HepG2 (cell line): ENCODE results near the gene UTS2R. TPM values are rescaled to one million over a fixed set of nuclear protein-coding genes. Genes with fewer than 3 reads are reported as not detected.

Experiments
- HNF1B ChIP-seq: sonication (generic); formaldehyde crosslinking; IDR thresholded peaks from 2 replicates; pipeline ENCODE4 v1.5.1; 2020; ENCODE audit warnings: mild to moderate bottlenecking, moderate library complexity, missing genetic modification reagents
- KDM2A ChIP-seq: sonication (generic); formaldehyde crosslinking; IDR thresholded peaks from 2 replicates; pipeline ENCODE4 v1.4.0; 2020; ENCODE audit warnings: low read depth, missing genetic modification reagents, borderline replicate concordance
- MED1 ChIP-seq: sonication (generic); formaldehyde crosslinking; IDR thresholded peaks from 2 replicates; pipeline ENCODE4 v1.4.0; 2020; ENCODE audit warnings: missing genetic modification reagents
- NR2F6 ChIP-seq, 2 experiments: IDR thresholded peaks; 2 replicates each; pipeline ENCODE4 v1.6.1; 2016; ENCODE audit warnings: antibody characterized with exemption in 1 of 2, mild to moderate bottlenecking in 1 of 2
- NR3C1 ChIP-seq: sonication (generic); formaldehyde crosslinking; IDR thresholded peaks from 2 replicates; pipeline ENCODE4 v1.4.0; 2020; ENCODE audit warnings: missing genetic modification reagents
- PHB2 ChIP-seq: fragments of 450-650 bp; IDR thresholded peaks from 2 replicates; pipeline ENCODE4 v1.6.1; 2018; ENCODE audit not compliant: partially characterized antibody
- POLR2AphosphoS2 ChIP-seq: IDR thresholded peaks from 2 replicates; pipeline ENCODE4 v1.6.1; 2011; ENCODE audit warnings: low read depth, low read length, improper control_type of control experiment
- RXRB ChIP-seq: IDR thresholded peaks from 2 replicates; pipeline ENCODE4 v1.6.1; 2016; ENCODE audit warnings: borderline replicate concordance, missing genetic modification reagents, missing compliant biosample characterization
- SMAD3 ChIP-seq: sonication (generic); formaldehyde crosslinking; IDR thresholded peaks from 2 replicates; pipeline ENCODE4 v1.4.0; 2020; ENCODE audit warnings: missing genetic modification reagents
- TFE3 ChIP-seq: IDR thresholded peaks from 2 replicates; pipeline ENCODE4 v1.6.1; 2016
- ZNF224 ChIP-seq: sonication (generic); formaldehyde crosslinking; IDR thresholded peaks from 2 replicates; pipeline ENCODE4 v1.5.0; 2020; ENCODE audit warnings: mild to moderate bottlenecking, missing genetic modification reagents
- ZNF574 ChIP-seq: sonication (generic); formaldehyde crosslinking; IDR thresholded peaks from 2 replicates; pipeline ENCODE4 v1.4.0; 2020; ENCODE audit warnings: missing genetic modification reagents
- ZSCAN22 ChIP-seq: sonication (generic); formaldehyde crosslinking; IDR thresholded peaks from 2 replicates; pipeline ENCODE4 v1.4.0; 2020; ENCODE audit warnings: mild to moderate bottlenecking, missing genetic modification reagents
- polyA plus RNA-seq, 8 experiments: library from polyadenylated mRNA; depleted of rRNA in 3 of 8; stranded (reverse) in 7 of 8; unstranded in 1 of 8; fragments of >200 nt; fragmentation: Illumina TruSeq in 4 of 8; extraction: Trizol in 4 of 8; gene quantifications; 2 replicates each; pipeline versions ENCODE4 v1.2.1 to v1.2.3, GENCODE V29; 2011 to 2016; ENCODE audit warnings: low read depth in 4 of 8, missing spikeins in 1 of 8, mixed read lengths in 1 of 8; ENCODE audit not compliant: insufficient read depth in 1 of 8
- total RNA-seq, 5 experiments: library from RNA; depleted of rRNA; stranded (reverse); fragments of >200 nt; fragmentation: Illumina TruSeq; extraction: Trizol; gene quantifications; 2 replicates each; pipeline ENCODE4 v1.2.3, GENCODE V29; 2016; ENCODE audit warnings: low read depth in 1 of 5
- TF ChIP-seq, protein P1 (sequence below): sonication (generic); formaldehyde crosslinking; IDR thresholded peaks from 2 replicates; pipeline ENCODE4 v1.9.0; 2021; ENCODE audit warnings: missing genetic modification reagents, mild to moderate bottlenecking, borderline replicate concordance
- TF ChIP-seq, protein P2 (sequence below): IDR thresholded peaks from 2 replicates; pipeline ENCODE4 v1.4.0; 2020; ENCODE audit warnings: mild to moderate bottlenecking, missing genetic modification reagents
- TF ChIP-seq, protein P3 (sequence below): sonication (generic); formaldehyde crosslinking; IDR thresholded peaks from 2 replicates; pipeline ENCODE4 v1.5.0; 2020; ENCODE audit warnings: missing genetic modification reagents

The UTS2R gene
- total and polyA plus RNA-seq, 2 of the 13 experiments (the other 11 are each of a cell fraction or from before 2014, with no cell fraction given): 0.13 to 0.15 TPM

DNA sequence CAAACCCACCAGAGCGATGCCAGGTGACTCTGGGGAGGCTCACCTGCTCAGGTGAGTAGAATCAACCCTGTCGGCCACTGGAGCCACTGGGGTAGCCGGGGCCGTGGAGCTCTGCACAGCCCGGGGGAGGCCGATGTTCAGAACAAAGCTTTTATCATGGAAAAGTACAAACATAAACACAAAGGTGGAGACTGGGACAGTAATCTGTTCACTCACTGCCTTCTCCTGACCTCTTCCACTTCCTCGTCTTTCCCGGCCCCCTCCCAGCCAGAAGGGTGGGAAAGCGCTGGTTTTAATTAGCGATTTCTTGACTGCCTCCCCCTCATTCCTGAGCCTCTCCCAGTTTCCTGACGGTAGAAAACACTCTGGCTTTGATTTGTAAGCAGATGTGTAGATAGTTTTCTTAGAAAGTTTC is 22.3 kb upstream of the UTS2R start (continued):
- TF ChIP-seq, protein P1, sequence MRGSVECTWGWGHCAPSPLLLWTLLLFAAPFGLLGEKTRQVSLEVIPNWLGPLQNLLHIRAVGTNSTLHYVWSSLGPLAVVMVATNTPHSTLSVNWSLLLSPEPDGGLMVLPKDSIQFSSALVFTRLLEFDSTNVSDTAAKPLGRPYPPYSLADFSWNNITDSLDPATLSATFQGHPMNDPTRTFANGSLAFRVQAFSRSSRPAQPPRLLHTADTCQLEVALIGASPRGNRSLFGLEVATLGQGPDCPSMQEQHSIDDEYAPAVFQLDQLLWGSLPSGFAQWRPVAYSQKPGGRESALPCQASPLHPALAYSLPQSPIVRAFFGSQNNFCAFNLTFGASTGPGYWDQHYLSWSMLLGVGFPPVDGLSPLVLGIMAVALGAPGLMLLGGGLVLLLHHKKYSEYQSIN (CRISPR knock-in tag): no peak
- TF ChIP-seq RXRB (peak; percentile 45; the same call in 1 of the 2 replicates), HNF1B (CRISPR knock-in tag) (0 out of 2 replicates have a peak, but pooled peaks have one; percentile 22), PHB2 (no peak), NR3C1 (CRISPR knock-in tag) (no peak), MED1 (CRISPR knock-in tag) (peak; percentile 49; the same call in 1 of the 2 replicates), SMAD3 (CRISPR knock-in tag) (0 out of 2 replicates have a peak, but pooled peaks have one; percentile 14), ZNF224 (CRISPR knock-in tag) (no peak), KDM2A (CRISPR knock-in tag) (peak; percentile 39; the same call in 1 of the 2 replicates), ZSCAN22 (CRISPR knock-in tag) (no peak), POLR2AphosphoS2 (no peak), TFE3 (CRISPR knock-in tag) (0 out of 2 replicates have a peak, but pooled peaks have one; percentile 15), NR2F6 (IDR thresholded peaks at IDR 0.05) (peak; percentile 34; the same call in 1 of the 2 replicates), NR2F6 (CRISPR knock-in tag; IDR thresholded peaks at IDR 0.05) (peak; percentile 34; the same call in 1 of the 2 replicates), ZNF574 (0 out of 2 replicates have a peak, but pooled peaks have one; percentile 10)
- TF ChIP-seq, protein P2, sequence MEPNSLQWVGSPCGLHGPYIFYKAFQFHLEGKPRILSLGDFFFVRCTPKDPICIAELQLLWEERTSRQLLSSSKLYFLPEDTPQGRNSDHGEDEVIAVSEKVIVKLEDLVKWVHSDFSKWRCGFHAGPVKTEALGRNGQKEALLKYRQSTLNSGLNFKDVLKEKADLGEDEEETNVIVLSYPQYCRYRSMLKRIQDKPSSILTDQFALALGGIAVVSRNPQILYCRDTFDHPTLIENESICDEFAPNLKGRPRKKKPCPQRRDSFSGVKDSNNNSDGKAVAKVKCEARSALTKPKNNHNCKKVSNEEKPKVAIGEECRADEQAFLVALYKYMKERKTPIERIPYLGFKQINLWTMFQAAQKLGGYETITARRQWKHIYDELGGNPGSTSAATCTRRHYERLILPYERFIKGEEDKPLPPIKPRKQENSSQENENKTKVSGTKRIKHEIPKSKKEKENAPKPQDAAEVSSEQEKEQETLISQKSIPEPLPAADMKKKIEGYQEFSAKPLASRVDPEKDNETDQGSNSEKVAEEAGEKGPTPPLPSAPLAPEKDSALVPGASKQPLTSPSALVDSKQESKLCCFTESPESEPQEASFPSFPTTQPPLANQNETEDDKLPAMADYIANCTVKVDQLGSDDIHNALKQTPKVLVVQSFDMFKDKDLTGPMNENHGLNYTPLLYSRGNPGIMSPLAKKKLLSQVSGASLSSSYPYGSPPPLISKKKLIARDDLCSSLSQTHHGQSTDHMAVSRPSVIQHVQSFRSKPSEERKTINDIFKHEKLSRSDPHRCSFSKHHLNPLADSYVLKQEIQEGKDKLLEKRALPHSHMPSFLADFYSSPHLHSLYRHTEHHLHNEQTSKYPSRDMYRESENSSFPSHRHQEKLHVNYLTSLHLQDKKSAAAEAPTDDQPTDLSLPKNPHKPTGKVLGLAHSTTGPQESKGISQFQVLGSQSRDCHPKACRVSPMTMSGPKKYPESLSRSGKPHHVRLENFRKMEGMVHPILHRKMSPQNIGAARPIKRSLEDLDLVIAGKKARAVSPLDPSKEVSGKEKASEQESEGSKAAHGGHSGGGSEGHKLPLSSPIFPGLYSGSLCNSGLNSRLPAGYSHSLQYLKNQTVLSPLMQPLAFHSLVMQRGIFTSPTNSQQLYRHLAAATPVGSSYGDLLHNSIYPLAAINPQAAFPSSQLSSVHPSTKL (CRISPR knock-in tag): peak; percentile 22; the same call in 1 of the 2 replicates
- TF ChIP-seq, protein P3, sequence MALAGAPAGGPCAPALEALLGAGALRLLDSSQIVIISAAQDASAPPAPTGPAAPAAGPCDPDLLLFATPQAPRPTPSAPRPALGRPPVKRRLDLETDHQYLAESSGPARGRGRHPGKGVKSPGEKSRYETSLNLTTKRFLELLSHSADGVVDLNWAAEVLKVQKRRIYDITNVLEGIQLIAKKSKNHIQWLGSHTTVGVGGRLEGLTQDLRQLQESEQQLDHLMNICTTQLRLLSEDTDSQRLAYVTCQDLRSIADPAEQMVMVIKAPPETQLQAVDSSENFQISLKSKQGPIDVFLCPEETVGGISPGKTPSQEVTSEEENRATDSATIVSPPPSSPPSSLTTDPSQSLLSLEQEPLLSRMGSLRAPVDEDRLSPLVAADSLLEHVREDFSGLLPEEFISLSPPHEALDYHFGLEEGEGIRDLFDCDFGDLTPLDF (CRISPR knock-in tag): no peak
